ENCODE data around the gene CLEC2D.
"Not testable (repeated sequence)": the region's sequence is repeated elsewhere in the genome, so short reads cannot be mapped to it uniquely, and the experiment has no call there.

CLEC2D gene

DNA sequence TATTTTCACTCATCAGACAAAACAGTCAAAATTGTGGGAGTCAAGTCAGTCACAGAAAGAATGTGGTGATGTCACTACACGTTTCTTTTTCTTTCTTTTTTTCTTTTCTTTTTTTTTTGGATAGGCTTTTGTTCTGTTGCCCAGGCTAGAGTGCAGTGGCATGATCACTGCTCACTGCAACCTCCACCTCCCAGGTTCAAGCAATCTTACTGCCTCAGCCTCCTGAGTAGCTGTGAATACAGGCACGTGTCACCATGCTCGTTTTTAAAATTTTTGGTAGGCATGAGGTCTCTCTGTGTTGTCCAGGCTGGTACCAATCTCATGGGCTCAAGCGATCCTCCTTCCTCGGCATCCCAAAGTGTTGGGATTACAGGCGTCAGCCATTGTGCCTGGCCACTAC is 61.1 kb downstream of the CLEC2D start:
- DNase-seq (ENCODE audit: low spot score), result no peak

DNA sequence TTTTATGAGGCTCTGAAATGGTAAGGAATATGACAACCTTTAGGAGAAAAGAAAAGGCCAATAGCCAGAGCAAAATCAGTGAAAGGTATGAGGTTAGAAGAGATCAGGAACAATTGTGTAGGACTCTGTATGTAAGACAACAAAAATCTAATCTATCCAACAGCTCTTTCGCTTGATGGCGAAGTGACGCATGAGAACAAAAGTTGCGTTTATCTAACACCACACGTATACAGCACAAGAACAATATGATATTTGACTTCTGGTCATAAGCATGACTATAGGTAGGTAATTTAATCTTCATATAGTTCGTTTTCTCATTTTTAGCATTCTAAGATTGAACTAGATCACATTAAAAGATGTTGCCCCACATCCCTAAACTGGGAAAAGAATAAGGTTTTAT is 61.9 kb downstream of the CLEC2D start:
- no peak for DNase-seq (ENCODE audit: low spot score)

DNA sequence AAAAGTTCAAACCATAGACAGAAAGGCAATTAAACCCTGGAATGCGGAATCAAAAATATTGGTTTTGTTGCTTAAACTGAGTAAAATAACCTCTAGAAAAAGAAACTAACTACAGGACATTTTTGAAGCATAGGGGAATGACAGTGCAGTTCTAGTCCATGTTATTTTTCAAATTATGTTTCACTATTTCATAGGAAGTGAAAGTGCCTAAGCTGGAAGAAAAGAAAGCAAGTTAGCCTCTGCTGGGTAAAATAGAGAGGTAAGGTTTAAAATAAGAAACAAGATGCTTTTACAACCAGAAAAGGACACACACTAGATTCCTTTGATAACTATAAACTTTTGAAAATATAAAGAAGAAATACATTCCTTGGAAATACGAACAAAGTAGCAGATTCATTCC is 62.3 kb downstream of the CLEC2D start:
- no peak for DNase-seq (ENCODE audit: low spot score)

DNA sequence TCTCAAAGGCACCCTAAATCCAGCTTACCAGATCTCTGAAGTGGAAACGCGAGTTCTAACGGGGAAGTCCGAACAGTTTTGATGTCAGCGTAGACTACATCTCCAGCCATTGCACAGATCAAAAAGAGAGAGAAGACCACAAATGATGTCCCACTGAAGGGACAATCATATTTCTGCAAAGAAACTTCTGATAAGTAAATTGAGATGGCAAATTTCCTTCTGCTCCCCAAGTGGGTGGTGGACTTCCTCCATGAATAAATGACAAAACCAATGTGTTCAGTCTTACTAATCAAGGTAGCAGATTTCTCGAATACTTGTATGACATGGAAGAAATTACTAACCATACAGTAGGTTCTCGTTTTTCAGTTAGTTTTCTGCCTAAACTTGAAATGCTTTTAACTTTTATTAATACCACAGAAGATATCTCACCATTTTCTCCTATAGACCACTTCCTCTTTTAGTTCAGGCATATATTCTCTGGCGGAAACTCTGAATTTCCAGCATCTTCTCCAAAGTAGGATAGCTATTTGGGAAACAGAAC is 63.5 kb downstream of the CLEC2D start, which contains the start of gene CLECL1:
CLECL1 (minus strand) TSS at position 177 of the 541 bp plus-strand sequence.
- DNase-seq (ENCODE audit: low spot score), result no peak

DNA sequence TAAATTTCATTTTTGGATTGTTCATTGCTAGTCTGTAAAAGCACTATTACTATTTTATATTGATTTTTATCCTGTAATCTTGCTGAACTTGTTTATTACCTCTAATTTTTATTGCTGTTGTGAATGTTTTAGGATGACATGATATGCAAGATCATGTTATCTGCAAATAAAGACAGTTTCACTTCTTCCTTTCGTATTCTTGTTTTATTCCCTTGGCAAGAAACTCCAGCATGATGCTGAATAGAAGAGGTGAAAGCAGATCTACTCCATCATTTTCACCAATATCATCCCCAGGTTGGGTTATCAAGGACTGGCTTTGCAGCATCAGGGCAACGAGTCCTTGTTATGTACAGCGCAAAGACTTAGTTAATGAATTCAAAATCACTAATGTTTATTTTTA is 66.1 kb downstream of the CLEC2D start:
- DNase-seq (ENCODE audit: low spot score), result no peak

DNA sequence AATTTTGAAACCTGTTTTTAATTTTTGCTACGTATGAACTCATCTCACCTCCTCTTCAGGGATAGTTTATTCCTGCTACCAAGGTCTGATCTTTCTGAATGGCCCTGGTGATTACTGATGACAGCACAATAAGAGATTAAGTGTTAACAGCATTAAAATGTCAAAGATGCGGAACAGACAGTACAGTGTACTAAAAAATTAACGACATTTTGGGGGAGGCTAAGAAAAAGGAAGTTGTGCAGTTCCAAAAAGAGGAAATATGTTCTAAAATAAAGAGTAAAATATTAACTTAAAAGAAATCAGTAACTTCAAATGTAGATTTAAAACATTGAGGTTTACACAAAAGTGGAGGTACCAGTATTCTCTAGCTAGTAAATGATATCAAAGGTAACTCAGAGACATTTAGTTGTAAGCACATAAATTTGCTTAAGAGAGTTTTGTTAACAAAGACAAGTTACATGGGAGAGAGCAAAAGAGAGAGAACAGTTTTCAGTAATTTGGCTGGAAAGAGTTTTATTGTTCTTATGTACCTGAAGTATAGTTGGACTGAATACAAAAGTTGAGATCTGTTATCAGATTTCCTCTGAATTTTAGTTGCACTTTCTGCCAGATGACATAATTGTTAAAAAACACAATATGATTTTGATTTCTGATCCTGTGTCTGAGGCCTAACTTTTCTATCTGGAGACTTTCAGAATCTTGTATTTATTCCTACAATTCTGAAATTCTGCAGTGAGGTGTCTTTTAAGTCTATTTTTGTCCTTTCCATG is 67.6 kb downstream of the CLEC2D start:
- no peak for DNase-seq (ENCODE audit: low spot score)

DNA sequence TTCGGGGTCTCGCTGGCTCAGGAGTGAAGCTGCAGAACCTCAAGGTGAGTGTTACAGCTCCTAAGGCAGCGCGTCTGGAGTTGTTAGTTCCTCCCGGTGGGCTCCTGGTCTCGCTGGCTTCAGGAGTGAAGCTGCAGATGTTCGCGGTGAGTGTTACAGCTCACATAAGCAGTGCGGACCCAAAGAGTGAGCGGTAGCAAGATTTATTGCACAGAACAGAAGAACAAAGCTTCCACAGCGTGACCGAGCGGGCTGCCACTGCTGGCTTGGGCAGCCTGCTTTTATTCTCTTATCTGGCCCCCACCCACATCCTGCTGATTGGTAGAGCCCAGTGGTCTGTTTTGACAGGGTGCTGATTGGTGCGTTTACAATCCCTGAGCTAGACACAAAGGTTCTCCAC is 69.4 kb downstream of the CLEC2D start:
- not testable (repeated sequence) for DNase-seq (ENCODE audit: low spot score)

DNA sequence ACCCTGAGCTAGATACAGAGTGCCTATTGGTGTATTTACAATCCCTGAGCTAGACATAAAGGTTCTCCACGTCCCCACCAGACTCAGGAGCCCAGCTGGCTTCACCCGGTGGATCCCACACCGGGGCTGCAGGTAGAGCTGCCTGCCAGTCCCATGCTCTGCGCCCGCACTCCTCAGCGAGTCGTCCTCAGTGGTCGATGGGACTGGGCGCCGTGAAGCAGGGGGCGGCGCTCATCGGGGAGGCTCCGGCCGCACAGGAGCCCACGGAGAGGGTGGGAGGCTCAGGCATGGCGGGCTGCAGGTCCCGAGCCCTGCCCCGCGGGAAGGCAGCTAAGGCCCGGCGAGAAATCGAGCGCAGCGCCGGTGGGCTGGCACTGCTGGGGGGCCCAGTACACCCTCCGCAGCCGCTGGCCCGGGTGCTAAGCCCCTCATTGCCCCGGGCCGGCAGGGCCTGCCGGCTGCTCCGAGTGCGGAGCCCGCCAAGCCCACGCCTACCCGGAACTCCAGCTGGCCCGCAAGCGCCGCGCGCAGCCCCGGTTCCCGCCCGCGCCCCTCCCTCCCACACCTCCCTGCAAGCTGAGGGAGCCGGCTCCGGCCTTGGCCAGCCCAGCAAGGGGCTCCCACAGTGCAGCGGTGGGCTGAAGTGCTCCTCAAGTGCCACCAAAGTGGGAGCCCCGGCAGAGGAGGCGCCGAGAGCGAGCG is 70.0 kb downstream of the CLEC2D start:
- DNase-seq (ENCODE audit: low spot score), result not testable (repeated sequence)

DNA sequence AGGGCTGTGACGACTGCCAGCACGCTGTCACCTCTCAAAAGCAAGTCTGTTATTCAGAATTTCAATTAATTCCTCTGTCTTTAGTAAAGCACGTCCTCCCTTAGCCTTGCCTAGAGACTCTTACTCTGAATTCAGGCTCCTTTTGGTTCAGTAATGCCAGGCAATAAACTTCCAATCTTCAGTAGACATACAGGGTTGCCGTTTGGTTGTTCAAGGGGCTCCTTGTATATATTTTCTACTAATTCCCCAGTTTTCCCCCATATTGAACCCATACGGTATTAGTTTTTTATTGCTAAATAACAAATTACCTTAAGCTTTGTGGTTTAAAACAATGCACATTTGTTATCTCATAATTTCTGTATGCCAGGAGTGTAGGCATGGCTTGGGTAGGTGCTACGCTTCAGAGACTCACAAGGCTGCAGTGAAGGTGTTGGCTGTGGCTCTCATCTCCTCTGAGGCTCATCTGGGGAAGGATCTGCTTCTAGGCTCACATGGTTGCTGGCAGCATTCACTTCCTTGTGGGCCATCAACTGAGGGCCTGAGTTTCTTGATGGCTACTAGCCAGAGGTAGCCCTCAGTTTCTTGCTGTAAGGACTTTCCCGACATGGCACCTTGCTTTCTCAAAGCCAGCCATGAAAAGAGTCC is 70.7 kb downstream of the CLEC2D start:
- DNase-seq (ENCODE audit: low spot score), result no peak

DNA sequence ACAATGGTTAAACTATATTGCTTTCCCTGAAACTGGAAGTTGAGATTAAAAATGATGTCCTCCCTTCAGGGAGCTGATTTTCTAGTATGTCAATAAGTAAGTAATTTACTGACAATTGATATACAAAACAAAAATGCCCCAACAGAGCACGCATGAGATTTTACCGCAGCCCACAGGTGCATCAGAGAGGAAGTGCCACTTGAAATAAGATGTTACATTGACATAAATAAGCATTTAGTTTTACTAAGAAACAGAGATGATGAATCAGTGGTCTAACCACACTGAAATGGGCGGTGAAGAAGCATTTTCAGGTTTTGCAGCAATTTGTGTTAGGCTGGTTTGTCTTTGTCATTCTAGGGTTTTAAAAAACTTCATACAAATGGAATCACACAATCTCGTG is 72.2 kb downstream of the CLEC2D start:
- no peak for DNase-seq (ENCODE audit: low spot score)

DNA sequence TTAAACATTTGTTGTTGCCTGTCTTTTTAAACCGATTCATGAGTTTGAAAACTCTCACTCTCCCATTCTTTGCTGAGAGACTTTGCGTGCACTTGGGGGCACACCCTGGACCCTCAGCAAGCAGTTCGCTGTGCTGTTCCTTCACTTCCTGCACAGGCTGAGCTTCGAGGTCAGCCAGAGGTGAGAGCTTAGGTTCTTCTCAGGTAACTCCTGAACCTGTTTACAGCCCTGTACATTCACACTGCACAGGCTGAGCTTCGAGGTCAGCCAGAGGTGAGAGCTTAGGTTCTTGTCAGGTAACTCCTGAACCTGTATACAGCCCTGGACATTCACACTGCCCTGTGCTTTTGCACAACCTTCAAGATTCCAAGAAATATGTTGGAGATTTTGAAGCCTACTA is 73.1 kb downstream of the CLEC2D start:
- DNase-seq (ENCODE audit: low spot score), result no peak

DNA sequence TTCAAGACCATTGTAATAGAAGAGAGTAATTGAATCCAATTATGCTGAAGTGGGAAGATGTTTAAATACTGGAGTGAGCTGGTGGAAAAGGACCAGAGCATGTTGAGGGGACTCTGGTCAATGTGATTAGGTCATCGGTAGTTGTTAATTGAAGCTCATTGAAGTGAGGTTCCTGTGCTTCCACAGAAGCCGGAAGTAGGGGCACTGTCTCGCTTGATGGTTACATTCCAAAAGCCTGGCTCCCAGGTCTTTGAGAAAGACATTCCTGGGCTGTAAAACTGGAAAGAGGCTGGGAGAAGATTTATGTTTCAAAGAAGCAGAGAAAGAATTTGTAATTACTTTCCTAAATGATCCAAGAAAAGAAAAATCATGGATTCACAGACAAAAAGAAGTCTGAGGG is 75.7 kb downstream of the CLEC2D start:
- DNase-seq (ENCODE audit: low spot score), result no peak
